HepG2 (cell line): ENCODE measurements around the gene SMARCC1. TPM values are rescaled to one million over a fixed set of nuclear protein-coding genes. Genes with fewer than 3 reads are reported as not detected.

ENCODE experiments used
- KAT8 ChIP-seq: IDR thresholded peaks from 2 replicates; pipeline ENCODE4 v1.6.1; 2016; ENCODE audit warnings: missing genetic modification reagents, missing compliant biosample characterization
- MXD1 ChIP-seq: sonication (generic); formaldehyde crosslinking; IDR thresholded peaks from 2 replicates; pipeline ENCODE4 v1.4.0; 2020; ENCODE audit warnings: mild to moderate bottlenecking, missing genetic modification reagents
- MXD3 ChIP-seq: IDR thresholded peaks from 2 replicates; pipeline ENCODE4 v1.6.1; 2016; ENCODE audit warnings: mild to moderate bottlenecking, missing biosample characterization, missing genetic modification reagents
- NFKB2 ChIP-seq: sonication (generic); formaldehyde crosslinking; IDR thresholded peaks from 2 replicates; pipeline ENCODE4 v1.4.0; 2020; ENCODE audit warnings: missing genetic modification reagents, borderline replicate concordance
- SOX13 ChIP-seq, 3 experiments: fragments of 450-650 bp in 1 of 3; sonication (generic) in 1 of 3; formaldehyde crosslinking in 1 of 3; IDR thresholded peaks in 2 of 3; conservative IDR thresholded peaks in 1 of 3; 2 replicates each; pipeline versions ENCODE4 v1.5.0 to v1.6.1; 2016 to 2020; ENCODE audit warnings: antibody characterized with exemption in 1 of 3, mild to moderate bottlenecking in 1 of 3, missing compliant biosample characterization in 1 of 3, missing genetic modification reagents in 1 of 3, moderate library complexity in 1 of 3
- ZNF646 ChIP-seq: sonication (generic); formaldehyde crosslinking; IDR thresholded peaks from 2 replicates; pipeline ENCODE4 v1.9.0; 2021; ENCODE audit warnings: mild to moderate bottlenecking, missing genetic modification reagents
- polyA plus RNA-seq, 8 experiments: library from polyadenylated mRNA; depleted of rRNA in 3 of 8; stranded (reverse) in 7 of 8; unstranded in 1 of 8; fragments of >200 nt; fragmentation: Illumina TruSeq in 4 of 8; extraction: Trizol in 4 of 8; gene quantifications; 2 replicates each; pipeline versions ENCODE4 v1.2.1 to v1.2.3, GENCODE V29; 2011 to 2016; ENCODE audit warnings: low read depth in 4 of 8, missing spikeins in 1 of 8, mixed read lengths in 1 of 8; ENCODE audit not compliant: insufficient read depth in 1 of 8
- total RNA-seq, 5 experiments: library from RNA; depleted of rRNA; stranded (reverse); fragments of >200 nt; fragmentation: Illumina TruSeq; extraction: Trizol; gene quantifications; 2 replicates each; pipeline ENCODE4 v1.2.3, GENCODE V29; 2016; ENCODE audit warnings: low read depth in 1 of 5

Gene SMARCC1
- total and polyA plus RNA-seq, 2 of the 13 experiments (the other 11 are each of a cell fraction or from before 2014, with no cell fraction given) = 47.9 to 58.4 TPM

GRCh38 chr3:47780741-47781684, 680 bp downstream of the SMARCC1 start (continued):
- TF ChIP-seq KAT8 = no peak
- no peak for TF ChIP-seq MXD1 (CRISPR knock-in tag)
- no peak for TF ChIP-seq SOX13 (IDR thresholded peaks at IDR 0.05)
- no peak for TF ChIP-seq SOX13 (CRISPR knock-in tag; conservative IDR thresholded peaks at IDR 0.05 in 1 of 2, IDR thresholded peaks at IDR 0.05 in 1 of 2)
- no peak for TF ChIP-seq NFKB2 (CRISPR knock-in tag)
- TF ChIP-seq MXD3 (CRISPR knock-in tag) = 0 out of 2 replicates have a peak, but pooled peaks have one; percentile 12
- no peak for TF ChIP-seq ZNF646 (CRISPR knock-in tag)
